ENCODE results near the gene CD8B. TPM values are rescaled to one million over a fixed set of nuclear protein-coding genes. Genes with fewer than 3 reads are reported as not detected.

CD8B gene
- polyA plus RNA-seq, 3 donors = 0.73 to 1.5 (median 1.2) TPM

DNA sequence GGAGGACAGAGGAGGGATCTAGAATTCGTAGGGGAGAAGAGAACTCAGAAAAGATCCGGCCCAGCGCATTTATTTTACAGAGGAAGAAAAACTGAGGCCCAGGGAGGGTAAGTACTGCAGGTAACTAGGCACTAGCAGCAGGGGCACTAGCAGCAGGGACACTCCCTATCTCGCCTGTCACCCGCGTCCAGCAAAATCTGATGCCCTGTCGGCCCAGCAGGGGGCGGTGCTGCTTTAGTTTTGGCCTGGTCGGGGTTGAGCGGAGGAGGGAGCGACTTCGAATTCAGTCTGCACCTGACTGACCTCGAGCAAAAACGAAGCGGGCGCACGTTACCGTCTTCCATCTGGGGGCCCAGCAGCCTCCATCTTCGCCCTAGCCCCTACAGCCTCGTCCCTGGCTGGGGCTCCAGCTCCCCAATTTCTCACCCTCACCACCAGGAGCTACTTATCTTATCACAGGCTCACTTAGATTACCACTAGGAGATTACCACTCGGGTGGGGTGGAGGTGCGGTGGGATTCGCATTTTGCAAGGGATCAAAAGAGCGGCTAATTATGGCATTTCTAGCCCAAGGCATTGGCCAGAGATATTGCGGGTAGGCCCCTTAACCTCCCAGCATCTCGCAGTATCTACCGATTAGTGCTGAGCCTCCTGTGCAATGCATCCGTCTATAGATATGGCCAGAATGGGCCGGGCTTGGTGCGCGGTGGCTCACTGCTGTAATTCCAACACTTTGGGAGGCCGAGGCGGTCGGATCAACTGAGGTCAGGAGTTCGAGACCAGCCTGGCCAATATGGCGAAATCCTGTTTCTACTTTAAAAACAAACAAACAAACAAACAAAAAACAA is 53.1 kb downstream of the CD8B start:
- peak; percentile 63 to 87 (median 77) for DNase-seq (ENCODE audit: extremely low read depth in 1 of 11, low read depth in 9 of 11, low spot score in 4 of 11)

GRCh38 chr2:86807468-86808275 is 54.0 kb downstream of the CD8B start:
- DNase-seq (ENCODE audit: extremely low read depth in 1 of 11, low read depth in 9 of 11, low spot score in 4 of 11) = peak in 3 of 11 donors; percentile 34 to 52 (median 44)

GRCh38 chr2:86807133-86807467 is 54.6 kb downstream of the CD8B start:
- DNase-seq (ENCODE audit: extremely low read depth in 1 of 11, low read depth in 9 of 11, low spot score in 4 of 11) = no peak

DNA sequence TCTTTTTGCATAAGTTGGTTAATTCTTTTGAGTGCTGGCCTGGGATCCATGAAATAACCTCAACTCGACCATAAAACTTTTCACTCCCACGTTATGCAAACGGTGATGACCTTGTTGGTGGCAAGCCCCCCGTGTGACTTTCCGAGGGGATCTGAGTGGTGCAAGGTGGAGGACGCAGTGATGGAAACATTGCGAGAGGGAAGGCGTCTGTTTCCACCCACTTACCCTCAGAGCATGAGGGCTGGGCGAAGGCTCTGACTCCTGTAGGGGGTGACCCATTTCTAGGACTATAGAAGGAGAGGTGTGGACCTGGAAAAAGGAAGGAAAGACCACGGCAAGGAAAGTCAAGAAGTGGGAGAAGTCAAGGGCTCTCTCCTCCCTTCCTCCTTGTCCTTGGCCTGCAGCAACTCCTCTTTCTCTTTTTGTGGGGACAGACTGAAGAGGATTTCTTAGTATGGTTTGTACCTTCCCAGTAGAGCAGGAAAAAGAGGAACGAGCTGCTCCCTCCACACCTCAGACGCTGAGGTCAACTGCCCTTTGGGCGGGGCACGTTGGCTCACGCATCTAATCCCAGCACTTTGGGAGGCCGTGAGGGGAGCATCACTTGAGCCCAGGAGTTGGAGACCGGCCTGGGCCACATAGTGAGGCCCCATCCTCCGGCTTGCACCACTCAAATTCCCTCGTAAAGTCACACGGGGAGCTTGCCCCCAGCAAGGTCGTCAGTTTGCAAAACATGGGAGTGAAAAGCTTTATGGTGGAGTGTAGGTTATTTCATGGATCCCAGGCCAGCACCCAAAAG is 55.4 kb downstream of the CD8B start:
- DNase-seq (ENCODE audit: extremely low read depth in 1 of 11, low read depth in 9 of 11, low spot score in 4 of 11) = no peak

GRCh38 chr2:86800856-86801567 is 60.7 kb downstream of the CD8B start:
- DNase-seq (ENCODE audit: extremely low read depth in 1 of 11, low read depth in 9 of 11, low spot score in 4 of 11) = no peak

DNA sequence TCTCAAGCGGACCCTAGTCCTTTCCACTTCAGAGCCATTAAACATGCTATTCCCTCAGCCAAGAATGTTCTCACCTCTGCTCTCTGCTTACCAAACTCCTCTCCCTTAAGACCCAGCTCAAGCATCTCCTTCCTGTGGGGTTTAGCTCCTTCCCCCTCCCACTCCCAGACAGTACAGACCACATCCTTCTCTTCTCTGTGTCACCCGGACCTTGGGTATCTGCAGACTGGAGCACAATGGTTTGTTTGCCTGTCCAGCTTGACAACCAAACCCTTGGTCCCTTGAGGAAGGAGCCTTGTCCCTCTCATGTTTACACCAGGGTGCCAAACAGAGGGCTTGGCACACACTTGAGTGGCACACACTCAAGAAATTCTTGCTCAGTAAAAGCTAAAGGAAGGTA is 66.8 kb downstream of the CD8B start:
- no peak for DNase-seq (ENCODE audit: extremely low read depth in 1 of 11, low read depth in 9 of 11, low spot score in 4 of 11)

- DNase-seq (ENCODE audit: extremely low read depth in 1 of 11, low read depth in 9 of 11, low spot score in 4 of 11) = no peak
Observed at GRCh38 chr2:86793752-86794151, 67.9 kb downstream of the CD8B start.

DNA sequence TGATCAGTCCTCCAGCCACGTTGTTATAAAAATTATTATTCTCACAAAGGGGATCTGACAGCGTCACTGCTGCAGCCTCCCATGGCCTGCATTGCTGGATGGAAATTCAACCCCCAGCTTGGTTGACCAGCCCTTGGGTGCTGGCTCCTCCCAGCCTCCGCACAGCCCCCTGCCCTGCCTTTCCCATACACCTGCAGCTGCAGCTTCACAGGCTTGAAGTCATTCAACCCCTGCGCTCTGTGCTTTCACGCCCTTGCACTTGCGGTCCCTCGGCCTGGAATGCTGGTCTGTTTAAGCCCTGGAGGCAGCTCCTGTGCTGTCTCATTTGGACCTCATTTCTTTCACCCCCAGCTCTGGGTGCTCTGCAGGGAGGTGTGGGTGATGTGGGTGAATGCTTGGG is 70.1 kb downstream of the CD8B start:
- no peak for DNase-seq (ENCODE audit: extremely low read depth in 1 of 11, low read depth in 9 of 11, low spot score in 4 of 11)

- no peak for DNase-seq (ENCODE audit: extremely low read depth in 1 of 11, low read depth in 9 of 11, low spot score in 4 of 11)
Observed at GRCh38 chr2:86790676-86791572, 70.8 kb downstream of the CD8B start, which contains the start of gene CD8A. CD8A (minus strand) TSS chr2:86790913; CDS start chr2:86790825, 88 bp downstream.

DNA sequence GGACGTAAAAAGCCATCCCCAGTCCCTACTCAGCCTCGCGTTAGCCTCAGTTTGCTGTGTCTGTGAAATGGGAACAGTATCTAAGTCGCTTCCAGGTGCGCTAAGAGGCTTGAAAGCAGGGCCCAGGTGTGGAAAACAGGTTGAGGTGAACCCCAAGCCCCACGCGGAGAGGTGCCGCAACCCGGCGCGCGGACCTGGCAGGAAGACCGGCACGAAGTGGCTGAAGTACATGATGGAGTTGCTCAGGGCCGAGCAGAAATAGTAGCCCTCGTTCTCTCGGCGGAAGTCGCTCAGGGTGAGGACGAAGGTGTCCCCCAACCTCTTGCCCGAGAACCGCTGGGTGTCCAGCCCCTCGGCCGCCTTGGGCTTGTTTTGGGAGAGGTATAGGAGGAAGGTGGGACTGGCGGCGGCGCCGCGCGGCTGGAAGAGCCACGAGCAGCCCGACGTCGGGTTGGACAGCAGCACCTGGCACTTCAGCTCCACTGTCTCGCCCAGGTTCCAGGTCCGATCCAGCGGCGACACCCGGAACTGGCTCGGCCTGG is 71.5 kb downstream of the CD8B start:
- DNase-seq (ENCODE audit: extremely low read depth in 1 of 11, low read depth in 9 of 11, low spot score in 4 of 11) = no peak

DNA sequence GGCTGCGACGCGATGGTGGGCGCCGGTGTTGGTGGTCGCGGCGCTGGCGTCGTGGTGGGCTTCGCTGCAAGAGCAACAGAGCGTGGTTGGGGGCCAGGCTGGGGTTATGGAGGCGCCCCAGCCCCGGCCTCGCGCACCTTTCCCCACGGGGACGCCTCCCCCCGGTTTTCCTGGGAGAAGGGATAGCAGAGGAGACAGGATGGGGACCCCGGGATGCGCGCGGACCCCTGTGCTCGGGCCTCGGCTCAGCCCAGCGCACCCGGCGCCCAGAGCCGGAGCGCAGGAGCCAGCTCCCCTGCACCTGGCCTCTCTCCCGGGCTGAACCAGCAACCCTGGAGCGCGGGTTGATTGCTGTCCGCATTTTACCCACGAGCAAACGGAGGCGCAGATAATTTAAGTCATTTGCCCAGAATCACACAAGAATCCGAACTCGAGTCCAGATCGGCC is 72.0 kb downstream of the CD8B start:
- no peak for DNase-seq (ENCODE audit: extremely low read depth in 1 of 11, low read depth in 9 of 11, low spot score in 4 of 11)

GRCh38 chr2:86788881-86789686 is 72.6 kb downstream of the CD8B start:
- no peak for DNase-seq (ENCODE audit: extremely low read depth in 1 of 11, low read depth in 9 of 11, low spot score in 4 of 11)

DNA sequence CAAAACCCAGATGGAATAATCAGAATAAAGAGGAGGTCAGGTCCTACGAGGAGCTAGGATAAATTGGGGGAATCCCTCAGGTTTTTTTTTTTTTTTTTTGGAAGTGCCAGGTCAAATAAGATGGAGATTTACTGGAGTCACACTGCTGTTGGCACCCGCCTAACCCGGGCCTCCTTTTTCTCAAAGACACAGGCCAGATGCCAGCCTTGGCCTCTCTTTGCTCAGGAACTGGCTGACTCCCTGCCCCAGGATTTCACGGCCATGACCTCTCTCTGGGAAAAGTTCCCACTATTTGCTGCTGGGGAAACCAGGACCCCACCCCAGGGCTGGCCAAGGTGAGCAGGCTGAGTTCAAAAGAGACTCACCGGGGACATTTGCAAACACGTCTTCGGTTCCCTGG is 73.5 kb downstream of the CD8B start:
- DNase-seq (ENCODE audit: extremely low read depth in 1 of 11, low read depth in 9 of 11, low spot score in 4 of 11) = no peak

DNA sequence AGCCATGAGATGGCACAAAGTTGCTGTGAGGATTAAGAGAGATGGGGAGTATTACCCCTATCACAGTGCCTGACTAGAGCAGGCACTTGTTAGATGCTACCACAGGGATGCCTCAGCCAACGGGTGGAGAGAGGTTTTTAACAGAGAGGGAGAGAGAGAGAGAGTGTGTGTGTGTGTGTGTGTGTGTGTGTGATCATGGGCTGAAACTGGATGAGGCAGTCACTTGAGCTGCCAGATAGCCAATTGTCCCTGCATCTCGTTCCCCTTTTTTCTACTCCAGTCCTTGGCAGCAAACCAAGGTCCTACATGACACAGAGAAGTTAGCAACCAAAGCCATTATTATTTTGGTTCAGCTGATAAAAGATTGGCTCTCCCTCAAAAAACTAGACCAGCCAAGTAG is 74.0 kb downstream of the CD8B start:
- no peak for DNase-seq (ENCODE audit: extremely low read depth in 1 of 11, low read depth in 9 of 11, low spot score in 4 of 11)

- no peak for DNase-seq (ENCODE audit: extremely low read depth in 1 of 11, low read depth in 9 of 11, low spot score in 4 of 11)
Observed at GRCh38 chr2:86786001-86786536, 75.6 kb downstream of the CD8B start.

GRCh38 chr2:86785456-86785855 is 76.2 kb downstream of the CD8B start:
- DNase-seq (ENCODE audit: extremely low read depth in 1 of 11, low read depth in 9 of 11, low spot score in 4 of 11) = no peak
